GM12872 (cell line): ENCODE results near the gene GJD4.

Experiments
- TF ChIP-seq, protein P1 (sequence below): IDR thresholded peaks from 3 replicates; pipeline ENCODE4 v1.5.1; 2011; ENCODE audit warnings: low read depth, mild to moderate bottlenecking, low read length, moderate library complexity; ENCODE audit not compliant: insufficient read depth

Gene GJD4

DNA sequence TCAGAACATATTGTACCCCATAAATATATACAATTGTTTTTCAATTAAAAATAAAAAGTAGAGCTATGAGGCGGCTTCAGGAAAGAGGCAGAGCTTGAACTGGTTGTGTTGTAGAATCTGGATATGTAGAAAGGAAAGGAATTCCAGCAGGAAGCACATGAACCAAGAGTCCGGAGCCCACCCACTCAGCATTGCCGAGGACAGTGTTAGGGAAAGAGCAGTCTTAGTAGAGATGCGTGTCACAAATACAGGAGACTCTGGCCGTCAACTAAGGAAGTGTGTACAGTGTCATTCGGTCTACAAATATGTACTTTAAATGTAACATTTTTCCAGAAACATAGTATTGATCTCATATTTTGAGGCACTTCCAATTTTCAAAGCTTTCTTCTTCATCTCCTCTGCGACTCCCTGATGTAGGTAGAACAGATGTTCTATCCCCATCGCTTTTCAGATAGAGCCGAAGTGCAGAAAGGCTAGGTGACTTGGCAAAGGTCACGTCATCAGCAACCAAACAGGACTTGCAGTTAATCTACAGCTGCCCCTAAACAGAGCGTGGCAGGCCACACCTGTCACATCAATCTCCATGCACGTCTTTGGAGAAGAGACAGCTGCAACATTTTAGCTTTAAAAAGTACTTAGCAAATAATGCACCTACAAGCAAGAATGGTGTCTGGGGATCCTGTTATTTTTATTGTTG is 25.3 kb upstream of the GJD4 start:
- TF ChIP-seq, protein P1, sequence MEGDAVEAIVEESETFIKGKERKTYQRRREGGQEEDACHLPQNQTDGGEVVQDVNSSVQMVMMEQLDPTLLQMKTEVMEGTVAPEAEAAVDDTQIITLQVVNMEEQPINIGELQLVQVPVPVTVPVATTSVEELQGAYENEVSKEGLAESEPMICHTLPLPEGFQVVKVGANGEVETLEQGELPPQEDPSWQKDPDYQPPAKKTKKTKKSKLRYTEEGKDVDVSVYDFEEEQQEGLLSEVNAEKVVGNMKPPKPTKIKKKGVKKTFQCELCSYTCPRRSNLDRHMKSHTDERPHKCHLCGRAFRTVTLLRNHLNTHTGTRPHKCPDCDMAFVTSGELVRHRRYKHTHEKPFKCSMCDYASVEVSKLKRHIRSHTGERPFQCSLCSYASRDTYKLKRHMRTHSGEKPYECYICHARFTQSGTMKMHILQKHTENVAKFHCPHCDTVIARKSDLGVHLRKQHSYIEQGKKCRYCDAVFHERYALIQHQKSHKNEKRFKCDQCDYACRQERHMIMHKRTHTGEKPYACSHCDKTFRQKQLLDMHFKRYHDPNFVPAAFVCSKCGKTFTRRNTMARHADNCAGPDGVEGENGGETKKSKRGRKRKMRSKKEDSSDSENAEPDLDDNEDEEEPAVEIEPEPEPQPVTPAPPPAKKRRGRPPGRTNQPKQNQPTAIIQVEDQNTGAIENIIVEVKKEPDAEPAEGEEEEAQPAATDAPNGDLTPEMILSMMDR, result no peak

DNA sequence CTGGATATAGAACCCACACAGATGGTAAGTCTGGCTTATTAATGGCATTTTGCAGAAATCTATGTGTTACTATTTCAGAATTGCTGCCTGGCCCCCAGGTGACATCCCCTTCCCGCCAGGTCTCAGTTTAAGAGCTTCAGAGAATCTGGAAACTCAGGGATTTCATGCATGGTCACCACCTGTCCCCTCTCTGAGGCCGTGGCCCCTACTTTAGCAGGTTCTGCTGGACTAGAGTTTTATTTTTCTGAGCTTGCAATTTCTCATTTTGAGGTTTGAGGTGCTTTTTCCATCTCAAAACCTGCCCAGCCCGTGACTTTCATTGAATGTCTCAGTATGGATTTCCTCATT is 24.7 kb upstream of the GJD4 start:
- TF ChIP-seq, protein P1, result no peak

DNA sequence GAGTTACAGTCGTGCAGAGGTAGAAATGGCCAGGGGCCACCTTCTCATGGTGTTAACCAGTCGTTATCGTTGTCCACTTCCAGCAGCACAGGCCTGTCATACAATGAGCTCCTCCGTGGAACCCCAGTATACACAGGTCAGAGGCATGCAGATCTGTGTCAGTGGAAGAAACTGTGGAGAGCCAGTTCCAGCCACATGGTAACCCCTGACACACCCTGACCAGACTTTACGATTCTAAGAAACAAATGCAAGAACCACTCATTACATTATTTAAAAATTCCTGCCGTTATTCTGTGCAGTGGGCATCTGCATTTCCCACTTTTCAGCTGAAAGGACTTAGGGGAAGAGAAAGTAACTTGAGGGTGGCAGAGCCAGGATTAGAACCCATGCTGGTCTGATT is 23.5 kb upstream of the GJD4 start:
- TF ChIP-seq, protein P1, result no peak

DNA sequence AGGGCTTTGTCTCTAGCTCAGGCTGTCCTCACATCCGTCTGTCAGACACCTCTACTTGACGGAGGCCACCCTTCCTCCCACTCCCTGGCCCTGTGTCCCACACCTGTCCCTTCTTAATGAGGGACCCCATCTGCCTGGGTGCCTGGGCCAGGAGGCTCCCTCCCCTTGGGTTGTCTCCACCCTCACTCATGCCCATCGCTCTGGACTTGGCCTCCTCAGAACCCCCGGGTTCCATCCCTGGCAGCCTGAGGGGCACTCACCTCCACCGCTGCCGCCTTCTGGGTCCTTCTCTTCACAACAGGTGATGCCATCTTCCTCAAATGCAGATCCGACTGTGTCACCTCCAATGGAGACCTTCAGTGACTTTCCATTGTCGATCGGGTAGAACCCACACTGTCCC is 20.2 kb upstream of the GJD4 start:
- TF ChIP-seq, protein P1, result no peak

DNA sequence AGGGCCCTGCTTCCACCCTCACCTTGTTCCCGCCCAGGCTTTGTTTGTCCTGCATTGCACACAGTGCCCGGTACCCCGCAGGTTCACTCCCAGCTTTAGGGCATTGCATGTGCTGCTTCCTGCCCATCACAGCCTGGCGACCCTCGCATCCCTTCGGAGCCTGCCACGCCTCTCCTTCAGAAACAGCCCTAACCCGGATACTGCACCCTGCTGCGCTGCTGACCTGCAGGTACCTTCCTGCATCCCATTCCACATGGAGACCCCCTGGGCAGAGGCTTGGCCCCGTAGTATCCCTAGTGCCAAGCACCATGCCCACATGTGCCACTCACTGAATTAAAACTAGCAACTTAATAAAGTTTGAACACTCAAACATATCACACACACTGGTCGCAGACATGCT is 19.8 kb upstream of the GJD4 start:
- TF ChIP-seq, protein P1, result no peak

DNA sequence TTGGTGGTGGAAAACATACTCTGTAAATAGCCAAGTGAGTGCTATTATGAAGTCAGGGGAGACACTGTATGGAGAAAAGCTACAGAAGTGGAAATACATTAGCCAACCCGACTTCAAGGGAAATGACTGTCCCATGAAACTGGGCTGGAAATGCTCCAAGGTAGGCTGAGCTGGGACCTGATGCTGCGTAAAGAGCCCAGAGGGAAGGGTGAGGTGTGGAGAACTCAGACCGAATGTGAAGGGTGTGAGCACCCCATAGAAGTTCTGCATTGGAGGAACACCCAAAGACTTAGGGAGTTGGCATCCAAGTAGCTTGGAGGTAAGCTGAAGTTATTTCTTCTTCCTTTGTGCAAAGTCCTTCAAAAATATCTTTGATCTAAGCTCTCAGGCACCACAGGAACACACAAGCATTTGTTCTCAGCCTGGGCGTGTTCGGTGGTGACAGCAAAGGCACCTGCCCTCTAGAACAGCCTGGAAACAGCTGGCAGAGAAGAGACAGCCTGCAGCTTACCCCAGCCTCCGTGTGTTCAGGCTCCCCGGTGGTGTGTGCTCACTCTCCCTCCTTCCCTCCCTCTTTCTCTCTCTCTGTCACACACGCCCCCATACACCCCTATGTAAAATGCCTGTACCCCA is 19.1 kb upstream of the GJD4 start:
- TF ChIP-seq, protein P1, result no peak

DNA sequence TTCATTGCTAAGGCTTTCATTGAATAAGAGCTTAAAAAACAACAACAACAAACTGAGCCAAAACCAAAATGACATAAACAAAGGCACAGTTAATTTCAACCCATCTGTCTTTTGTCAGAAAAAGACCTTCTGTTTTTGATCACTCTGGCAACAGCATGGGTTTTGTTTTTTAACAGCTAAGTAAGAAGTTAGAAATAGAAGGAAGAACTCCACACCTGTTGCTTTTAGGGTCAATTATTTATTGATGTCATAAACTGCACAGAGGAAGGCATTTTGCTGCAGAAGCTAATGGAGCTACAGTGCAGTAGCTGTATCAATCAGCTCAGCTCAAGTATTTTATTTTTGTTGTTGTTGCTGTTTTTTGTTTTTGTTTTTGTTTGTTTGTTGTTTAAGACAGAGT is 16.3 kb upstream of the GJD4 start:
- TF ChIP-seq, protein P1, result no peak
